HG02885 (cell line): ENCODE results near the gene NME3.
"Not testable (repeated sequence)": the region's sequence is repeated elsewhere in the genome, so short reads cannot be mapped to it uniquely, and the experiment has no call there.

Experiments
- ATAC-seq: cut with Tn5 transposase; IDR thresholded peaks from one replicate; pipeline ENCODE4 v1.9.1; 2021; ENCODE audit warnings: mild to moderate bottlenecking; ENCODE audit not compliant: unreplicated experiment, poor library complexity

The NME3 gene

DNA sequence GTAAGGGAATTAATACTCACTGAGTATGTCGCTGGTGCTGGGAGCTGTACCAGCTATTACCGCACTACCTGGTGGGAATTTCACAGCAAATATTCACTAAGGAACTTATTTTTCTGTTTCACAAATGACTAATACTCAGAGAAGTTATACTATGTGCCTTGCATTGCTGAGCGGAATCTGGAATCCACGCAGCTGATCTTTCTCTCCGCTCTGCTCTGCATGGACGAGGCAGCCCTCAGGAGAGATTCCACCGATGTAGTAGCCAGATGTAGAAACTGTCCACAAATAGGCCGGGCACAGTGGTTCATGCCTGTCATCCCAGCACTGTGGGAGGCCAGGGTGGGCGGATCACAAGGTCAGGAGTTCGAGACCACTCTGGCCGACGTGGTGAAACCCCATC is 17.1 kb downstream of the NME3 start:
- no peak for ATAC-seq

DNA sequence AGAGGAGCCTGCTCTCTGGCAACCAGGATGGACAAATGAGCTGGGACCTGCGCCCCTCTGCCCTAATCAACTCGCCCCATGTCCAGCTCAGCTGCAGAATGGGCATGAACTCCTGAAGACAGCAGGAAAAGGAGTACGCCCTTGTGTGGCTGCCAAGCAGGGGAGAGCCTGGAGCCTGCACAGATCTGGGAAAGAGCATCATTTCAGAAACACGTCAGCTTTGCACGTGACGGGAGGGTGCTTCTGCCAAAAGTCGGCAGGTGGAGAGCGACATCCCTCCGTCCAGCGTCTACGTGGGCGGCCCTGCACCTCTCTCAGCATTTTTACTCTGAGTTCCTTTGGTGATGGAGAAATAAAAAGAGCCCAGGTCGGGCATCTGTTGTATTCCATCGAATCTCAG is 18.5 kb downstream of the NME3 start:
- ATAC-seq, result no peak

DNA sequence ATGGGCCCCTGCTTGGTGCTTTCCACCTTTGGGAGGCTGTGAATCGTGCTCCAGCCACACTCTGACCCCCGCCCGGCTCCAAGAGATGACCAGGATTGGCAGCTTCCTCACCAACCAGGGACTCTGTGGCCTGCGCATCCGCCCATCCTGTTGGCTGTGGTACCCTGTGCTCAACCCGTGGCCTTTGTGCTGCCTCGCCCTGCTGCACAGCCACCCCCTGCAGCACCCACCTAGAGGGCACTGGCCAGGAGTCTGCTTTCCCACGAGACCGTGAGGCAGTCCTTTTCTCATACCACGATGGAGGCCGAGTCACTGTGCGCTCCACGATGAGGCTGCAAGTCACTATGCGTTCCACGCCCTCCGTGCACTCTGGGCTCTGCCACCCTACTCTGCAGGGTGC is 19.4 kb downstream of the NME3 start:
- no peak for ATAC-seq

DNA sequence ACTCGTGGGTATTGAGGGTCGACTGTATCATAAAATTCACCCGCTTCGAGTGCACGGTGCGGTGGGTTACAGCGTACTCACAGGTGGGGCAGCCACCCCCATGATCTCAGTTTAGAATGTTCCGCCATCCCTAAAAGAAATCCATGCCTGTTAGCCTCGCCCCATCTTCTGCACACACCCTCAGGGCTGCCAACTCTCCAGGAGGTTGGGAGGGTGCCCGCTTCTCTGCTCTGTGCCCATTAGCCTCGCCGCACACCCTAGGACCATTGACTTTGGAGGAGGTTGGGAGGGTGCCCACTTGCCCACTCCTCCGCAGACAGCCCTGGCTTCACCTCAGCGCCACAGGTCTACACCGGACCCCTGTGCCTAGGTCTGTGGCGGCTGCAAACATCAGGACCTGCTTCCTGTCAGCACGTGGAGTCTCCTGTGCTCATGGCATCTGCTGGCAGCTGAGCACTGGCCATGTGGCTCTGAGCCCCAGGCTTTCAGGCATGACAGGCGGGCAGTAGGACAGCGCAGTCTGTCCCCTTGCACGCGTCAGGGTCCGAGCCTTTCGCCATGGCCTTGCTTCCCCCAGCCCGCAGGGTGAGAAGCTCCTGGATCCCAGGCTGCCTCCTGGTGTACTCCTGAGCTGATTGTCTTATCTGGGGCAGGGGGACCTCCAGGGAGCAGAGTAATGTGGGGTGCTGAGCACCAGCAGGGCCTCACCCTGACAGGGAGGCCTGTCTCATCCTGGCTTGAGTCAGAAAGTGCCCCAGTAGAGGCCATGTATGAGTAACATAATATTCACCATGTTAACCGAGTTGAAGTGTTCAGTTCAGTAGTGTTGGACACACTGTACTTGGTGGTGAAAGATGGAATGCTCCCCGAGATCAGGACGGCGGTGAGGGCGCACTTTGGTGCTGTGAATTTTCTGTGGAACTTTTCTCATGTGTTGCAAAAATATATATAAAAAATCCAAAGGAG is 21.9 kb downstream of the NME3 start:
- no peak for ATAC-seq

DNA sequence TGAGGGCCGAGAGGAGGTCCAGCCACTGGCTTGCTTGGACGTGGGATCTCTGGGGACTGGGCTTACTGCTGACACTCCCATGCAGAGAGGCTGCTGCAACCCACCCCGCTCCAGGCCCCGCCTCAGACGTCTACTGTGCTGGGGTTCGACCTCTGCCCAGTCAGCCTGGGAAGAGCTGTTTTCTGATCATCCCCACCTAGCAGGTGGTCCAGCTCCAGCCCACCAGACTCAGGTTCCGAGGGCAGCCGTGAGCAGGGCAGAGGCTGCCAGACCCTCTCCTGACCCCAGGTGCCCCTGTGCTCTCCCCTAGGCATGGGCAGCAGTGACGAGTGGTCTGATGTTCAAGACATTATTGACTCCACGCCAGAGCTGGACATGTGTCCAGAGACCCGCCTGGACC is 23.4 kb downstream of the NME3 start:
- no peak for ATAC-seq

DNA sequence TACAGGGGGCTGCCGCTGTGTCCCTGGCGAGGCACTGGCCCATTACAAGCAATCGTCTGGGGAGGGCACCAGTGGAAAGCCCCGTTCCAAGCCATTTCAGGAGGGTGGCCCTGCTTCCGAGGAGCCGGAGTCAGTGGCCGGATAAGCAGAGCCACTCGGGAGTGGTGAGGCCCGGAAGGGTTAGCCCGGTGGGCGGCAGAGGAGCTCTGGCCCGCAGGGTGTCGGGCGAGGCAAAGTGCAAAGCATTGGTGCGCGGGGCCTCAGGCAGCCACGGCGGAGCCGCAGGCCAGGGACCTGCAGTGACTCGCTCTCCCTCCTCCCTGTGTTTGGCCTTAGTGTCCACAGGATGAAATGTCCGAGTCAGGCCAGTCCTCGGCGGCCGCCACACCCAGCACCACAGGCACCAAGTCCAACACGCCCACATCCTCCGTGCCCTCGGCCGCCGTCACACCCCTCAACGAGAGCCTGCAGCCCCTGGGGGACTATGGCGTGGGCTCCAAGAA is 24.6 kb downstream of the NME3 start:
- ATAC-seq, result no peak

DNA sequence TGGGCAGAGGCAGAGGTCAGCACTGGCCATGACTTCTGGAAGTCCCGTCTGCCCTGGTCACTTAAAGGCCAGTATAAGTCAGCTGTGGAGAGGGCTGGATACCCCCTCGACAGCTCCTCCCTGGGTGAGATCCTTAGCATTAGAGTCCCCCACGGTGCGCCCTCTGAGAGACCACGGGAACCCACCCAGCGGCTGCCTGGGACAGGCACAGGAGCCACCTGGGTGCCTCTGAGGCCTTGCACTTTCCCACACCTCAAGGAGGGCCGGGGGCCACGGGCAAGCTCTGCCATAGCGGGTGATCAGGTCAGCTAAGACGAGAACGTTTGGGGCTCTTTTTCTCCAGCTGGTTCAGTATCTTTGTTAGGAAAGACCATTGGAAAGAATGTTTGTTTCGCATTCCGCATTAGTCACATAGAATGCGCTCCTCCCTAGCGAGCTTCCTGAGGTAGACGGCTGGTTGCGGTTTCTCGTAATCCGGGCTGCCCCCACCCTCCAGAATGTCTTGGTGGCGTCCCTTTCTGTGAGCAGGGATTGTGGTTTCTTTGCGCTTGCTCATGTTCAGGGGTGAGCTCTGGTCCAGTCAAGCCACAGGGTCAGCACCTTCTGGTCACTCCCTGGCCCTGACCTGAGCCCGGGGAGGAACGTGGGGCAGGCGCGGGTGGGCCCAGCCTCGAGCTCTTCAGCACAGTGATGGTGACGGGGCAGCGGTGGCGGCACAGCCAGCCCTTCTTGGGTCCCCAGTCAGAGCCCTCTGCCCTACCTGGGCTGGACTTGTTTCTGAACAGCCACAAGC is 25.2 kb downstream of the NME3 start:
- ATAC-seq, result no peak

DNA sequence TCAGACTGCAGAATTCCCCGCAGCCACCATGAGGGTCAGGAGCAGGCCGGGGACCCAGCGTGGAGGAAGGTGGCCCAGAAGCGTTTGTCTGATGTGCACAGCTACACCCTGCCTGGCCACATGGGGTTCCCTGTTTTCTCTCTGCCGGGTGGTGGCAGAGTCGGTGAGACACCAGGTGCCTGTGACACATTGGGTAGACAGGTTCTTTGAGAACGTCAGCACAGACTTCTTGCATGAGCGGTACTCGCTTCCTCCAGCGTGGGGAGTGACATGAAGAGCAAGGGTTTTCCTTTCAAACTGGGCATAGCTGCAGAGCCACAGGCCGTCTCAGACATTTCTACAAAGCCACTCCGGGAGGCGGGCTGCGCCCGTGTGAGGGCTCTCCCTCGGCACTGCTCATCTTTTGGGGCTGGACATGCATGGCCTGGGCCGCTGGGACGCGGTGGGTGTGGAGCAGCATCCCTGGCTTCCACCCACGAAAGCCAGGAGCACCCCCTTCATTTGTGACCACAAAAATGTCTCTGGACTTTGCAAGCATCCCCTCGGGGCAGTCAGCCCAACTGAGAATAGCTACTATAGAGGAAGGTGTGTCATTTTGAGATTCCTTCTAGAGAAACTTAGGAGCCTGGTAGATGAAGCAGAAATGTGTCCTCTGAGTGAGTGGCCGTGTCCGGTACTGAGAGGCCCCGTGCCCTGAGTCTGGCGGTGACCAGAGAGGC is 26.0 kb downstream of the NME3 start:
- ATAC-seq, result no peak

DNA sequence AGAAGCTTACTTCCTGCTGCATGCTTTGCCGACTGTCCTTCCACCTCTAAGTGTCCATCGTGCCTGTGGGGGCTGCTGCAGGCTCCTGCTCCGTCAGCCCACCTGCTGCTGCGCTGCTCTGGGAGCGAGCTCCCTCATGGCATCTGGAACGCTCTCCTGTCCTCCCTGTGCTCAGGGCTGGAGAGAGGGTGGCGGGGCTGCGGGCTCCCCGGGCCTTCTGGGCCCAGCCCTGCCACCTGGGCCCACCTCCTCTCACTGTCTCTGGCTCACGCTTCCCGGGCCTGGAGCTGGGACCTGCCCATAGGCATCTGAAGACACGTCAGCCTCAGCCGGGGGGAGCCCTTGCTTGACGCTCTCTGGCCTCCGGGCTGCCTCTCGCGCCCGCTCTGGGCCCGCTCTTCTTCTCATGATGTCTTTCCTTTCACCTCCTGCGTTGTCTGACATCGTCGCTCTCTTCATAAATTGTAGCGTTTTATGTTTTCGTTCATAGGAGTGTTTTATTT is 27.0 kb downstream of the NME3 start:
- no peak for ATAC-seq

DNA sequence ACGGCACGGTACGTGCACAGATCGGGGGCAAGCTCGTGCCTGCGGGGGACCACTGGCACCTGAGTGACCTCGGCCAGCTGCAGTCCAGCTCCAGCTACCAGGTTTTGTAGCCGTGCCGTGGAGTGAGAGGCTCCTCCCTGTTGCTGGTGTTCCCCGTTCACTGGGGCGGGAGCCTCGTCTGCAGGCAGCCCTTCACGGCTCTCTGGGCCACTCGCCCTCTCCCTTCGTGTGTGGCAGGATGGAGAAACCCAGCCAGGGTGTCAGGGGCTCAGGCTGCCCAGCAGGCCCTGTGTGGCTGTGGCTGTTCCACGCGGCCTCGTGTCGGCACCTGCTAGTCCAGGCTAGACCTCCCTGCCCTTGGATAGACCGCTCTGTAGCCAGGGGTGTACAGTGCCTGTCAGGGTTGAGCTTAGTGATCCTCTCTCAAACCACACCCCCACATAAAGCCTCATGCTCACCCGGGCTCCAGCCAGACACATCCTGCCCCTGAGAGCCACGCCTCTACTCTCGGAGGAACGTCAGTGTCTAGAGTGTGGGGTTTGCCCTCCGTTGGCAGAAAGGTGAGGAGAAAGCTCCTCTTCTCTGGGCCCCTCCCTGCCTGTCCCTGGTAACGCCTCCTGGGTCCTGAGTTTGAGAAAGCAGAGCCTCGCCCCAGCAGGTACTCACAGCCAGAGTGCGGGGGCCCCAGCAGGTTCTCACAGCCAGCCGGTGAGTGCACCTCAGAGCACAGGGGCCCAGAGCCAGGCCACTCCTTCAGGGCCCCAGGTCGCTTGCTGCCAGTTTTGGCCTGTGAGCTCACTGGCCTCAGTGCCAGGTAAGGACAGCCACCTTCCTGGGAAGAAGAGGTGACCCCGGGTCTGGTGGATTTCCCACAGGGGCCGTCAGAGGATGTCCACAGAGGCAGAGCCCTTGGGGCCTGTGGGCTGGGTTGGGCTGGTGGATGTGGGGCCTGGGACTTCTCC is 27.7 kb downstream of the NME3 start:
- ATAC-seq, result no peak

DNA sequence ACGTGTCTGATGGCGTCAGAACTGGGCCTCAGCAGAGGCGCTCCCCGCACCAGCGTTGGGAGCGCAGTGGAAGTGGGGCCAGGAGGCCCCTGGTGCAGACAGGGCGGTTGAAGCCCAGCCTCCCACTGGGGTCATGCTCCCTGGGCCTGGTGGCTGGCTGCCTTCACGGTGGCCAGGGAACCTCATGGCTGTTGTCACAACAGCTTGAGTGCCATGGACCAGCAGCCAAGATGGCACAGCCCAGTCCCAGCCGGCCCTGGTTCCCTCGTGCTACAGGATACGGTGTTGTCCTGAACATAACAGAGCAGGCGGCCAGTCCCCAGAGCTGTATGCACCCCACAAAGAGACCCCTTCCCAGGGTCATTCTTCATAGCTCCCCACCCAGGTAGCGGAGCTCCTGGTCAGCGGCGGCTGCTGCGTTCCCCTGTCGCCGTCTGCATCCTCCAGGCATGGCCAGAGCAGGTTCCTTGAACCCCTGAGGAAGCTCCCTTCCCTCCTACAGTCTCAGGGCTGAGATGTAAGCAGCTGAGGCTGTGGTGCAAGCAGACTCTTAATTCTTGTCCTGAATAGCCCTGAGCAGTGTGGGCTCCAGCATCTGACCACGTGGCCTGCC is 29.7 kb downstream of the NME3 start:
- ATAC-seq, result no peak

DNA sequence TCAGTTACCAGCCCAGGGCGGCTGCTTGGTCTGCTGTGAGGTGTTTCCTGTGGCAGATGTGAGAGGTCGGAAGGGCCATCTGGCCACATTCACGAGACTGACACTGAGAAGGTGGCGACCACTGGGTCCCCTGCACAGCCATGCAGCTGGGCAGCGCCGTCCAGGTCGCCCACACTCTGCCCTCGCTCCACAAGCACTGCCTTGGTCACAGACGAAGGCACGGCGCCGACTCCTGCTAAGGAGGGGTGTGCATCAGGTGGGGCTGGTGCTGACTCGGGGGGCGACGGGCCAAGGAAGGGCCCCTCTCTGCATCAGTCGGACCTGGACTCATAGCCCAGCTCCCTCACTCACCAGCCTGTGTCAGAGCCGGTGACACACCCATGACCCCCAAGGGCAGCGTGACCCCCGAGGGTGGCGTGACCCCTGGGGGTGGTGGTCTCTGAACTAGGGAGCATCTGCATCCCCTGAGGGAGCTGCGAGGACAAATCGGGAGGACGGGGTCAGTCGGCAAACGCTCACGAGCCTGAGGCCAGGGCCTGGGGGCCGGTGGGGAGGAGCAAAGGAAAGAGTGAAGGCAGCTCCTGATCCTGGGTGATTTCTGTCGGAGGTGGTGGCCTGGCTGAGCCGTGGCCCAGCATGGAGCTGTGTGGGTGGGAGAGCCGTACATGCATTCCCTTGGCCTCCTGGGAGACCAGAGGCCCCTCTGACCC is 30.4 kb downstream of the NME3 start:
- no peak for ATAC-seq

DNA sequence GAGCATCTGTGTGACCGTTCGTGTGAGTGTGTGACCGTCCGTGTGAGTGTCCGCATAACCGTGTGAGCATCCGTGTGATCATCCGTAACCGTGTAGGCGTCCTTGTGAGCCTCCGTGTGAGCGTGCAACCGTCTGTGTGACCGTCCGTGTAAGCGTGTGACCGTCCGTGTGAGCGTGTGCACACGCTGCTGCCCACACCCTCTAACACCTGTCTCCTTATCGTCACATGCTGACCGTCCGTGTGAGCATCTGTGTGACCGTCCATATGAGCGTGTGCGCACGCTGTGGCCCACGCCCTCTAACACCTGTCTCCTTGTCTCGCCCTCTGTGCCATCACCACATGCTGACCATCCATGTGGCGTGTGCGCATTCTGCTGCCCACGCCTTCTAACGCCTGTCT is 31.1 kb downstream of the NME3 start:
- ATAC-seq, result no peak

DNA sequence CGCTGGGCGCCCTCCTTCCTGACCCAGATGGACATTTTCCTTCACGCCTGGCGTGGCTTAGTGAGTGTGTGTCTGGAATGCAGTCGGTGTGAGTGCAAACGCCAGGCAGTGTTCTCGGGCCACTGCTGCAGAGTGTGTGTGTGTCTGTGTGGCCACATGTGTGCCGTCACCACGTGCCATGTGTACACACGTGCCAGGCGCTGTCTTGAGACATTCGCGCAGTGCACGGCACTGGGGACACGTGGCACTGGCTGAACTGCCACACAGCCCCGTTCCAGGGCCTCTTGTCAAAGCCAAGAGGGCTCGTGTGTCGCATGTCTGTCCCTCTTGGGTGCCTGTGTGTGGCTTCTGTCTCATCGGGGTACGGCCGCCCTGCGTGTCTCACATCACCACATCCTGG is 36.5 kb downstream of the NME3 start:
- ATAC-seq, result no peak

DNA sequence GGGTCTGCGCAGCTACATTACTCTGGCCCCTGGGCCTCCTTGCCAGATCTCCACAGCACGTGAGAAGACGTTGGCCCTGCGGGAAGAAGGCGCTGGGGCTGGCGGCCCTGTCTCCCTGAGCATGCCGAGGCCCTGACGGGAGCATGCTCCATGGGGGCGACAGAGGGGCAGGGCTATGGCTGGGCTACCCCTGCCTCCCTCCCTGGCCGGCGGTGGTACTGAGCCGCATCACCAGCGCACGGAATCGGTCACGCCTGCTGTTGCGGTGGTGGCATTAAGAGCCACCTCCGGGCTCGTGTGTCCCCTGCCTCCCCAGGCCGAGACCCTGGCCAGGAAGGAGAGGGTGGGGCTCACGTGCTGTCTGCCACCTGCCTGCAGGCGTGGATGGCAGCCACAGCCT is 37.2 kb downstream of the NME3 start:
- no peak for ATAC-seq

DNA sequence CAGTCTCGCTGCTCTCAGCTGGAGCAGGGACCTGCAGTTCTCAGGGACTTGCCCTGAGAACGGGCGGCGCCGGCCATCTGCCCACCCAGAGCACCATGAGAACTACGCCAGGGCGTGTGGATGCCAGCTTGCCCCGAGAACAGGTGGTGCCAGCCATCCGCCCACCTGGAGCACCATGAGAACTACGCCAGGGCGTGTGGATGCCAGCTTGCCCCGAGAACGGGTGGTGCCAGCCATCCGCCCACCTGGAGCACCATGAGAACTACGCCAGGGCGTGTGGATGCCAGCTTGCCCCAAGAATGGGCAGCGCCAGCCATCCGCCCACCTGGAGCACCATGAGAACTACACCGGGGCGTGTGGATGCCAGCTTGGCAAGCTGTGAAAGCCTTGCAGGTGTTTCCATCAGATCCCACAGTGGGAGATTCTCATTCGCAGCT is 38.8 kb downstream of the NME3 start:
- not testable (repeated sequence) for ATAC-seq

DNA sequence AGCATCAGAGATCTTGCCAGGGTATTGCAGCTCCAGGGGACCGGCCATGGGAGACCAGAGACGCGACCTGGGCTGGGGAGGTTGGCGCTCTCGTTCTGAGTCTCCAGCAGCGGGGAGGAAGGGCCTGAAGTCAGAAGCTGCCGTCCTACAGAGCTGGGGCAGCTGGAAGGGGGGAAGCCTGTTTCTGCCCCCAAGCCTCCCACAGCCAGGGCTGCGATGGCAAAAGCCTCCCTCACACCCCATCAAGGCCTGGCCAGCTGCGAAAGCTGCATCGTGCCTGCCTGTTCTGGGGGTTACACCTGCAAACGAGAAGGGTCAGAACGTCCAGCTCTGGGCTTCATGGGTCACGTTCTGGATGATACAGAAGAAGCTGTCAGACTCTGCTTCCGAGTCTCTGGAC is 39.3 kb downstream of the NME3 start:
- no peak for ATAC-seq

DNA sequence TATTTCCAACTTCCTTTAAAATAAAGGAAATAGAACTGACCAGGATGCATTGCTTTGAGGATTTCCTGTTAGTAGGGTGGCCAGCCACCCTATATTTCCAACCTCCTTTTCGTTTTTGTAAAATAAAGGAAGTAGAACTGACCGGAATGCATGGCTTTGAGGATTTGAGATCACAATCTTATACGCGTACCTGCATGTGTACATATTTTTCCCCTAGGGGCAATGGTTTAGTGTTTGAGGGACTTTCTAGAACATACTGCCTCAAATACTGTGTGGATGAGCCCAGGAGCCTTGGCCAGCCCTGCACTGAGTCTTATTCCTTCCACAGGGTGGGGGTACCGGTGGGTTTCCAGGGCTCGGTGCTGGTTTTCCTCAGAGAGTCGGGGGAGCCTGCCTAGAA is 39.7 kb downstream of the NME3 start:
- no peak for ATAC-seq
